DMS114 treated with DMSO at 0.1 percent for 48 hours (cell line): ENCODE data around the gene SIRPG.
"Not testable (repeated sequence)": the region's sequence is repeated elsewhere in the genome, so short reads cannot be mapped to it uniquely, and the experiment has no call there.

ENCODE experiments used
- DNase-seq: peaks from one replicate; lab custom pipeline; 2025; ENCODE audit not compliant: unreplicated experiment; lab: John Stamatoyannopoulos, UW

Gene SIRPG

GRCh38 chr20:1657556-1658334 is at the start of gene SIRPG:
Gene SIRPG (minus strand): TSS chr20:1657779. CDS start chr20:1657714, 65 bp downstream.
- no peak for DNase-seq

GRCh38 chr20:1706887-1707286 is 49.3 kb upstream of the SIRPG start:
- DNase-seq: not testable (repeated sequence)

- DNase-seq: no peak
These were observed 48.5 kb upstream of the SIRPG start for GRCh38 chr20:1706079-1706478.

GRCh38 chr20:1702855-1703254 is 45.3 kb upstream of the SIRPG start:
- no peak for DNase-seq

- DNase-seq: no peak
These were observed 44.7 kb upstream of the SIRPG start for GRCh38 chr20:1702328-1702727.

GRCh38 chr20:1700990-1701389 is 43.4 kb upstream of the SIRPG start:
- DNase-seq: no peak

GRCh38 chr20:1697592-1697991 is 40.0 kb upstream of the SIRPG start:
- DNase-seq: no peak

GRCh38 chr20:1696521-1697209 is 39.1 kb upstream of the SIRPG start:
- DNase-seq: no peak

GRCh38 chr20:1694672-1695071 is 37.1 kb upstream of the SIRPG start:
- no peak for DNase-seq

GRCh38 chr20:1693427-1693826 is 35.8 kb upstream of the SIRPG start:
- DNase-seq: no peak

- no peak for DNase-seq
These were observed 32.1 kb upstream of the SIRPG start for GRCh38 chr20:1689721-1690120.

GRCh38 chr20:1688886-1689538 is 31.4 kb upstream of the SIRPG start:
- no peak for DNase-seq

GRCh38 chr20:1687053-1687452 is 29.5 kb upstream of the SIRPG start:
- no peak for DNase-seq

- no peak for DNase-seq
These were observed 28.7 kb upstream of the SIRPG start for GRCh38 chr20:1686151-1686748.

GRCh38 chr20:1685304-1686052 is 27.9 kb upstream of the SIRPG start:
- no peak for DNase-seq

- DNase-seq: no peak
These were observed 27.3 kb upstream of the SIRPG start for GRCh38 chr20:1684872-1685271.

GRCh38 chr20:1676650-1677049 is 19.1 kb upstream of the SIRPG start:
- no peak for DNase-seq

GRCh38 chr20:1674990-1675780 is 17.6 kb upstream of the SIRPG start:
- no peak for DNase-seq

GRCh38 chr20:1674361-1674760 is 16.8 kb upstream of the SIRPG start:
- no peak for DNase-seq

- DNase-seq: no peak
These were observed 15.8 kb upstream of the SIRPG start for GRCh38 chr20:1673424-1673823.
